Astrocyte (in vitro differentiated cells and primary cell): ENCODE data around the gene TBKBP1.

Source experiments
- CTCF ChIP-seq: IDR thresholded peaks from 2 replicates; pipeline ENCODE4 v1.5.1; 2011; ENCODE audit warnings: low read depth, mild to moderate bottlenecking, inconsistent platforms, low read length, moderate library complexity; ENCODE audit not compliant: insufficient read depth
- EZH2 ChIP-seq: IDR thresholded peaks from 2 replicates; pipeline ENCODE4 v1.6.1; 2012; ENCODE audit warnings: mild to moderate bottlenecking, low read length, inconsistent platforms; ENCODE audit not compliant: insufficient read depth

GRCh38 chr17:47684535-47685193 is 9.3 kb upstream of the TBKBP1 start:
- TF ChIP-seq CTCF (no peak), EZH2 (no peak)
